ENCODE results near the gene RUSC1. TPM values are rescaled to one million over a fixed set of nuclear protein-coding genes. Genes with fewer than 3 reads are reported as not detected.

RUSC1 gene
- total RNA-seq, 1 donor from 2014 or later: 53.2 TPM

- no peak overlapping the region for H3K4me3 ChIP-seq (ENCODE audit: low read depth, low read length)
- TF ChIP-seq CTCF (conservative IDR thresholded peaks at IDR 0.05; ENCODE audit: low read depth, low read length): no peak
- no peak for DNase-seq (ENCODE audit: low read depth)
These were observed 39.4 kb downstream of the RUSC1 start for GRCh38 chr1:155360051-155360450.

- H3K4me3 ChIP-seq (ENCODE audit: low read depth, low read length): no peak overlapping the region
- DNase-seq (ENCODE audit: low read depth): no peak
- no peak for TF ChIP-seq CTCF (conservative IDR thresholded peaks at IDR 0.05; ENCODE audit: low read depth, low read length)
These were observed 58.5 kb downstream of the RUSC1 start for GRCh38 chr1:155379180-155379579.

DNA sequence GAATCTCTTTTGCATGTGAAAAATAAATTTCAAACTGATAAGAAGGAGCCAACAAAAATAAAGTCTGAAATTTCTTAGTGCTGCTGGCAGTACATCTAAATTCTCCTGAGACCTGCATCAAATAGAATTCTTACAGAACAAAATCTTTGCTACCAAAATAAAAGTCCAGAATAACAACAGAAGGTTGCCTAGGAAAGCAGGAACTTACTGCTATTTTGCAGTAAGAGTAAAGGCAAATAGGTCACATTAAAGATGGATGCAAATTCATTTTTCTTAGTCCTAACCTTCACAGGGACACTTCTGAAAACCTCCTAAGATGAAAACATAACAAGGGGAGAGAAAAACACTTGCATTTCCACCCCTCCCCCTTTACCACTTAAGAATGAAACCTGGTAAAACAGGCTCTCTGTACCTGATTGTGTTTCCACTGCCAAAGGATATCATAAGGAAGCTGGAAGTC lies 59.0 kb downstream of the RUSC1 start:
- no peak overlapping the region for H3K4me3 ChIP-seq (ENCODE audit: low read depth, low read length)
- no peak for DNase-seq (ENCODE audit: low read depth)
- TF ChIP-seq CTCF (conservative IDR thresholded peaks at IDR 0.05; ENCODE audit: low read depth, low read length): no peak

Other genes starting within 250 kb of the RUSC1 start
- gene EFNA3, start 242.1 kb upstream of the RUSC1 start, total RNA-seq: 1.7 and 2.8 TPM in 2 replicates
- 26.3 and 45.3 TPM in 2 replicates for gene EFNA1, start 193.0 kb upstream of the RUSC1 start, total RNA-seq
- 32.7 and 37.7 TPM in 2 replicates for gene SLC50A1, start 185.0 kb upstream of the RUSC1 start, total RNA-seq
- 28.6 and 77.8 TPM in 2 replicates for gene DPM3, start 180.4 kb upstream of the RUSC1 start, total RNA-seq
- gene KRTCAP2, start 147.6 kb upstream of the RUSC1 start, total RNA-seq: 170 and 193 TPM in 2 replicates
- 3.4 and 9.4 TPM in 2 replicates for gene TRIM46, start 147.0 kb upstream of the RUSC1 start, total RNA-seq
- 4.9 and 13.2 TPM in 2 replicates for gene THBS3, start 113.0 kb upstream of the RUSC1 start, total RNA-seq
- gene MTX1, start 112.2 kb upstream of the RUSC1 start, total RNA-seq: 75.2 and 132 TPM in 2 replicates
- gene ENTREP3, start 65.4 kb upstream of the RUSC1 start, total RNA-seq: 10.8 and 15.9 TPM in 2 replicates
- 61.8 and 89.7 TPM in 2 replicates for gene SCAMP3, start 58.5 kb upstream of the RUSC1 start, total RNA-seq
- gene CLK2, start 47.4 kb upstream of the RUSC1 start, total RNA-seq: 20.7 and 43.7 TPM in 2 replicates
- 0.72 and 8.1 TPM in 2 replicates for gene HCN3, start 43.4 kb upstream of the RUSC1 start, total RNA-seq
- gene PKLR, start 19.5 kb upstream of the RUSC1 start, total RNA-seq: not detected in 2 replicates
- gene FDPS, start 12.0 kb upstream of the RUSC1 start, total RNA-seq: 248 and 580 TPM in 2 replicates
- 8.8 and 13.4 TPM in 2 replicates for gene ASH1L, start 241.9 kb downstream of the RUSC1 start, total RNA-seq

Measured in epithelial cell of proximal tubule (primary cell).